LHCN-M2 (cell line): ENCODE data around the gene CELF6. TPM values are rescaled to one million over a fixed set of nuclear protein-coding genes. Genes with fewer than 3 reads are reported as not detected.
A peak's percentile ranks its signal among the peaks of the same experiment; 100 is the strongest.

ENCODE experiments used
- DNase-seq: peaks from one replicate; pipeline ENCODE4 v3.0.0-alpha.2; 2012; ENCODE audit warnings: low read depth
- total RNA-seq: library from RNA; depleted of rRNA; stranded (reverse); fragments of >200 nt; gene quantifications from 2 replicates; pipeline ENCODE4 v1.2.3, GENCODE V29; 2014

The CELF6 gene
- total RNA-seq, 1 experiment from 2014 or later: 0.46 TPM

DNA sequence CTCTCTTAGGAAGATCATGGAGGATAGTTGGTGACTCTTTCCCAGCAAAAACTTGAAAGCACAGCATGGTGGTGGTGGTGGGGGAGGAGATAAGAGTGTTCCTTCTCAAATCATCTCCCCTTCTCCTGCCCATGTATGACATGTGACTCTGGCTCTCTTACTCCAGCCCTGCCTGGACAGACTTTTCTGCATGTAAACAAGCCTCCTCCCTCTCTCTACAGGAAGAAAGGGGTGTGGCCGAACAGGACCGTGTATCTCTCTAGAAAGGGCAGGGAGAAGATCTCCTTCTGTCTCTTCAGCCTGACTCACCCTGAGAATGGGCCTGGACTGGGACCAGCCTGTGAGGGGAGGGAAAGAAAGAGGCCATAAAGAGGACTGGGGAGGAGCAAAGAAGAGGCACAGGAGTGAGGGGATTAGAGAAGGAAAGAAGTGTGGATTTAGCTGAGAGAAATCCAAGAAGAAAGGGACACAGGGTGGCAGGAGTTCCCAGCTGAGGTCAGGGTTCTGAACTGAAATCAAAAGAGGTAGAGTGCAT is 1.5 kb downstream of the CELF6 start:
- no peak for DNase-seq

GRCh38 chr15:72315706-72316370 is 4.1 kb downstream of the CELF6 start:
- peak; percentile 19 for DNase-seq

DNA sequence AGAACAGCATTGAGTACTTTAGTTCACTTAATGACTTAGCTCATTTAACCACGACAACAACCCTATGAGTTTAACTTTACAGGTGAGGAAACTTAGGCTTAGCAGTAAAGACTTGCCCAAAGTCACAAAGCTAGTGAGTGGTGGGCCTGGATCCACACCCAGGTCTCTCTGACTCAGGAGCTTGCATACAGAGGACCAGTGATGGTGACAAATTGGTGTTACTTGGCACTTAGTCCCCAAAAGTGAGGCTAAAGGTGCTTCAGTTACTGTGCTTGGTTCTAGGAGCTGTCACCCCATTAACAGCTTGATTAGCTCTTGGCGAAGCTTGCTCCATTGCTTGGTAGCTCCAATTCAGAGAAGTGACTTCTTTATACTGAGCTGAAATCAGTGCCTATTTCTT is 6.1 kb downstream of the CELF6 start:
- DNase-seq: no peak

- no peak for DNase-seq
These were observed 6.5 kb downstream of the CELF6 start for GRCh38 chr15:72313448-72313840.

DNA sequence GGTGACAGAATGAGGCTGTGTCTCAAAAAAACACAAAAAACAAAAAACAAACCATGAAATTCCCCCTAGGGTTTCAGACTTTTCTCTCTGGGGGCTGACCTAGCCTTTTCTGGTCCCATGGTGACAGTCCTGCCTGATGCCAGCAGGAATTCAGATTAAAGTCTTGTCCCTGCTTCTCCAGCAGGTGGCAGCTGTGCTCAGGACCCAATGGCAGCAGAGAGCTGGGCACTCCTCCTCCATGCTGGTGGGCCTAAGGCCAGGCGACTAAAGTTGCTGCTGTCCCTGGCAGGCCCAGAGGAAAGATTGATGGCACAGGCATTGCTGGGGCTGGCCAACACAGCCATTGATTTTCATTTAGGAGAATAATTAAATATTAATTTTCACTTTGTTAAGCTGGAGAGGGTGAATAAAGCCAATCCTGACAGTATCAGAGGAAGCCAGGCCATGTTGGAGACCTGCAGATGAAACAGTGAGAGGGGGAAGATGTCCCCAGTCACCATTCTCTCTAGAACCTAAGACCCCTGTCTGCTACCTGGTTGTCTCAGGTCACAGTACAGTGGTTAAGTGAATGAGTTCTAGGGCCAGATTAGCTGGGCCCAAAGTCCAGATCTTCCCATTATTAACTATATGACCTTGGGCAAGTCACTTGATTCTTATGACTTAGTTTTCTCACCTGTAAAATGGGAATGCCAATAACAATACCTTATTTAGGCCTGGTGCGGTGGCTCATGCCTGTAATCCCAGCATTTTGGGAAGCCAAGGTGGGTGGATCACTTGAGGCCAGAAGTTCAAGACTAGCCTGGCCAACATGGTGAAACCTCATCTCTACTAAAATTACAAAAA is 7.1 kb downstream of the CELF6 start:
- DNase-seq: peak; percentile 65

- DNase-seq: no peak
These were observed 12.9 kb downstream of the CELF6 start for GRCh38 chr15:72307026-72307425.

DNA sequence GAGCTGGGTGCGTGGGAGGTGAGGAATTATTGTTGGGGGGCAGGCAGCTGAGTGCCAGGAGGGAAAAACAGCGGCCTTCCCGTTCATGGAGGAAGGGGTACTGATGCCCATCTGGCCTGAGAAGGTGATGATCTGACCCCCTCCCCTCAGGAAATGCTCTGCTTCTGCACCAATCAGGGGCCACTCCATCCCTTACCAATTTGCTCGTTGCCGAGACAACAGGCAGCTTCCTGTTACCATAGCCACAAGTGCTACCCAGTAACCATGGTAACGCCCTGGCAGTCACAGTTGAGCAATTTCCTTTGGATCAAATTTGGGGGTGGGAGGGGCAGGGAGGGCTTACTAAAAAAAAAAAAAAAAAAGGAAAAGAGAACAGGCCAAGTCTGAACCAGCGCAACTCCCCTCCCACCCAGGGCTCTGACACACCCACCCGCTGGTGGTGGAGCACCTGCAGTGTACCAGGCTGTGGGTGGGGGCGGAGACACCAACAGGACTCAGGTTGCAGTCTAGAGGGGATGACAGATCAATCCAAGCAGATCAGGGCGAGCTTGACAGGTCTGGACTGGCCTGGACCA is 13.7 kb downstream of the CELF6 start:
- peak; percentile 38 for DNase-seq

- DNase-seq: no peak
These were observed 15.4 kb downstream of the CELF6 start for GRCh38 chr15:72304596-72304995.

GRCh38 chr15:72302955-72303354 is 17.0 kb downstream of the CELF6 start:
- DNase-seq: no peak

- DNase-seq: no peak
These were observed 30.2 kb downstream of the CELF6 start for GRCh38 chr15:72289597-72290325.

GRCh38 chr15:72288796-72289596 is 31.0 kb downstream of the CELF6 start:
- no peak for DNase-seq

DNA sequence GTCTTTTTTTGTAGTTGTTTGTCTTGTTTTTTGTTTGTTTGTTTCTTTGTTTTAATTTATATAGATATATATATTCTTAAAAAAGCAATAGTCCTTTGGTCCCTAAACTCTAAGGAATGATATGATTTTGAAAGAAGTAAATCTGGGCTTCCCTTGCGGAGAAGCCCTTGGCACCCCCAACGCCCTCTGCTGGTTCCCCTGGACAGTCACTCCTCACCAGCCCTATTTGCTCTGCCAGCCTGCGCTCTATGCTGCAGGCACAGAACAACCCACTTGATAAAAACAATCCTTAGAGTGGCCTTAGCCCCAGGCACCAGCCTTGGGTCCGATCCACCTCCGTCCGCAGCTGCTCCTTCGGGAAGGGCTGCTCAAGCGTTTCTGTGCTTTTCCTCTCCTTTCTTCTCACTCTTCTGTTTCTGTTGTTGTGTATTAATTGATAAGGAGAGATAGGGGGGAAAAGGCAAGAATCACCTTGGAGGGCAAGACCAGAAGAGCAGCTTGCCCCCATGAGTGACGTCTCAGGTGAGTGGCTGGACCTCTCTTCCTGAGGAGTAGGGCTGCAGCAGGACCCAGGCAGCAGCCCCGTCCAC is 33.9 kb downstream of the CELF6 start:
- DNase-seq: no peak

GRCh38 chr15:72285402-72285801 is 34.6 kb downstream of the CELF6 start:
- DNase-seq: no peak

DNA sequence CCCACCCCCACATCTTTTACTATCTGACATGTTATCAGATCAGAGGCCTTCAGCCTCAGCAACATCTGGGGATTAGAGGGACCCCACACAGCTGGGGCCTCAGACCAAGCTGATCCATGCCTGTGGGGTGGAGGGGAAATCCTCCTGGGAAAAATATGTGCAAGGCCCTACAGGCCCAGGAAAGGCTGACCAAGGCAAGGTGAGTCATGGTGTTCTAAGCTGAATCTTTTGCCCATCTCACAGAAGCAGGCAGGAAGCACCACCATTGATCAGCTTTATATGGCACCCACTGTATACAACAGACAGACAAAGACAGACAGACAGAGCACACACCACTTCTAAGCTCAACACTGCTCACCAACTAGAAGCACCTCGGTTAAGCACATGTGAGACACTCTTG is 35.2 kb downstream of the CELF6 start:
- DNase-seq: peak; percentile 21

DNA sequence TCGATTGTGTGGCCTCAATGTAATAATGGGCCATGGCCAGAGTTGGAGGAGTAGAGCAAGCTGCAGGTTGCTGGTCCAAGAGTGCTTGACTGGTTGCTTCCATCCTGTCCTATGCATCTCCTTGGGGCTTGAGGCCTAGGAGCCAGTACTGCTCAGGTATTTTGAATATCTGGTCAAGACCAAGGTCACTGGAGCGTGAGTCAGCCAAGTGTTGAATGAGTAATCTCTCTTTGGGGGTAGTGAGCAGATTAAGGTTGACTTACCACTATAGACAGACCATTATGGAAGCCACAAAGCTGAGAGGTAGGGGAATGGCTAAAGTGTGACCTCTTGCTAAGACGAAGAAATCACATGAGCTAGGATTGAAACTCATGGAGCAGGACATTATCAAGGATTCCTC is 38.2 kb downstream of the CELF6 start:
- no peak for DNase-seq

DNA sequence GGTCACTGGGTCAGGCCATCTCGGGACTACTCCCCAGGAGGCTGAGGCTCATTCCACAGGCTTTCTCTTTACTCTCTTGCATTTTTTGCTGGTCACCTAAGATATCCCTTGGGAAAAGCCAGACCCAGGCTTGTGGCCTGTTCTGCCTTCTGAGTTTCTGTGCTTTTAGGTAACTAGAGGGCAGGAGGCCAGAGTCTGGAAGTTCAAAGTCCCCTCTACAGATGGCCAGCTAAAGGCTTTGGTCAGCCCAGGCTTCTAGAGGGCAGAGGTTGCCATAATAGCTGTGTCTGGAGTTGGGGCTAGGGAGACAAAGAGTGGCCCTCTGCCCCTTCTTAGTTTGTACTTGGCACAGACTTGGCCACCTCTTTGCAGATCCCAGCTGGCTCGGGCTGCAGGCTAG is 39.2 kb downstream of the CELF6 start:
- DNase-seq: no peak

DNA sequence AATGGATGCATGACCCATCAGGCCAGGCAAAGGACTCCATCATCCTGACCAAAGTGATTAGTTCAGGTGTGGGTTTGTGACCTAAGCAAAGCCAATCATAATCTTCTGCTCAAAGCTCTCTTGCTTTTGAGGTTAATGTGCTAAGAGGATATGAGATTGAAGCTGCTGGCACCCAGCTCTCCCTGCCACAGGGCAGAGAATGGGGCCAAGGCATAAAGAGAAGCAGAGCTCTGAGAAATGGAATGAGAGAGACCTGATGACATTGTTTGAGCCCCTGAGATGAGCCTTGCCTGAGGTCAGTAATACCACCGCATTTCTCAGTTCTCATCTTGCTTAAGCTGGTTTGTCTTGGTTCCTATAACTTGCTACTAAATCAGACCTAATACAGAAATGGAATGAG is 41.2 kb downstream of the CELF6 start:
- no peak for DNase-seq

DNA sequence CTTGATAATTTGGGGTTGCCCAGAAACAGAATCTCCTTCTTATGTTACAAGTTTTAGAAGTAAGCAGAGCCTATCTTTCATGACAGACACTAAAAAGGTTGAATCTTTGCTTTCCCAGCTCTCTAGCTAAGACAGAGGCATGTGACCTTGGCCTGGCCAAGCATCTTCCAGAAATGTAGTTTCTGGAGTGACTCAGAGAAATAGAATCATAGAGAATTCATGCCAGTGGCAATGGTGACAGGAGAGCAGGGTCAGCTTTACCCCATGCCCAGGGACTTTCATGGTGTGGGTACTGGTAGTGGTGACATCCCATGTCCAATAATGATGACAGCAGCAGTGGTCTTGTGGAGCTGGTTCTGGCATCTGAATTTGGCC is 43.6 kb downstream of the CELF6 start:
- DNase-seq: peak; percentile 22

DNA sequence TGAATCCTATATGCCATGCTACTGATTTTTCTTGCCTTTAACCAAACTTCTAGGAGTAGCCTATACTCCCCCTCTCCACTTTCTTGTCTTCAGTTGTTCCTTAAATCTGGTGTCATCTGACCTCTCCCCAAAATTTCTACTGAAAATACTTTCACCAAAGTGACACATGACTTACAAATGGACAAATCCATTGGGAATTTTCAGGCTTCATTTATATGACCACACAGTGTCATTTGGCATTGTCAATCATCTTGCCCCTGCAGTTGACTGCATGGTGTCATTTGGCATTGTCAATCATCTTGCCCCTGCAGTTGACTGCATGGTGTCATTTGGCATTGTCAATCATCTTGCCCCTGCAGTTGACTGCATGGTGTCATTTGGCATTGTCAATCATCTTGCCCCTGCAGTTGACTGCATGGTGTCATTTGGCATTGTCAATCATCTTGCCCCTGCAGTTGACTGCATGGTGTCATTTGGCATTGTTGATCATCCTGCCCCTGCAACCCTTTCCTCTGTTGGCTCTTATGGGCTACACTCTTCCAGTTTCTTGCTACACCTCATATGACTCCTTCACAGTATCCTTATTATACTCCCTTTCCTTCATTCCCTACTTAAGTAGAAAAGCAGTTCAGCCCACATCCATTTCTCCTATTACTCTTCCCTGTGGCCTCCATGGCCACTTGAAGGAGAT is 44.2 kb downstream of the CELF6 start:
- peak; percentile 64 for DNase-seq

DNA sequence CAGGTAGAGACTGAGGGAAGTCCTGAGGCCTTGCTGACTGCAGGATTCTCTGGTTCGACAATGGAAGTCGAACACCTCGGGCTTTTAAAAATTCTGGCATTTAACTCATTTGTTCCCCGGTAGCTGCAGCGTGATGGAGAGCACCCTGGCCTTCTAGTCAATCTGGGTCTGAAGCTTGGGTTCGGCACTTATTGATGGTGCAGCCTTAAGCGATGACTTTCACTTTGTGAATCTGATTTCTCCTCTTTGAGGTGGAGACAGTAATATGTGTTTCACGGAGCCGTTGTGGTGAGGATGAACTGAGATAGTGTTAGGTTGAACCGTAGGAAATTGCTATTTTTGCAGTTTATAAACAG is 47.0 kb downstream of the CELF6 start:
- DNase-seq: no peak
